Measurements from ENCODE around the gene SORT1. TPM values are rescaled to one million over a fixed set of nuclear protein-coding genes. Genes with fewer than 3 reads are reported as not detected.

The SORT1 gene
- total and polyA plus RNA-seq, 2 of the 4 experiments (the other 2 are of a cell fraction): 15.8 to 16.7 TPM

DNA sequence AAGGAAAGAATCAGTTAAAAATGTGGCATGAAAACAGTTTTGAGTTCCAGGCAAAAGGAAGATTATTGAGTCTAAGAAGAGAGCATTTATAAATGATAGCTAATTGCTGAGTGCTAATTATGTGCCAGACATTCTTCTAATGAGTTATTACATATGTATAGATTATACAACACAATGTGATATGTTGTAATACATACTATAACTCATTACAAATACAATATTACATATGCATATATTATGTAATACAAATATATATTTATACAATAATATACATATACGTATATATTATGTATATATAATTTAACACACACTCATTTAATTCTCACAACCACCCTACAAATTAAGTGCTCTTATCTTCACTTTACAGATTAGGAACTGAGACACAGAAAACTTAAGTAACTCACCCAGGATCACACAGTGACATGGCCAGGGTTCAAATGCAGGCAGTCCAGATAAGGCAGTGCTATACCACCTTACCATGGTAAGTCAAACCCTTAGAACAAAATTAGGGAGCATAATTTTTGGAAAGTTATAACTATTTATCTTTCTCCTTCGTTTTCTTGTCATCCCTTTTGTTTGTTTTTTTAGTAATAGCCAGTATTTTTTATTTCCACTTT is 4.0 kb downstream of the SORT1 start (continued):
- no peak for TF ChIP-seq SMC3 (IDR thresholded peaks at IDR 0.05; ENCODE audit: low read depth, low read length)

DNA sequence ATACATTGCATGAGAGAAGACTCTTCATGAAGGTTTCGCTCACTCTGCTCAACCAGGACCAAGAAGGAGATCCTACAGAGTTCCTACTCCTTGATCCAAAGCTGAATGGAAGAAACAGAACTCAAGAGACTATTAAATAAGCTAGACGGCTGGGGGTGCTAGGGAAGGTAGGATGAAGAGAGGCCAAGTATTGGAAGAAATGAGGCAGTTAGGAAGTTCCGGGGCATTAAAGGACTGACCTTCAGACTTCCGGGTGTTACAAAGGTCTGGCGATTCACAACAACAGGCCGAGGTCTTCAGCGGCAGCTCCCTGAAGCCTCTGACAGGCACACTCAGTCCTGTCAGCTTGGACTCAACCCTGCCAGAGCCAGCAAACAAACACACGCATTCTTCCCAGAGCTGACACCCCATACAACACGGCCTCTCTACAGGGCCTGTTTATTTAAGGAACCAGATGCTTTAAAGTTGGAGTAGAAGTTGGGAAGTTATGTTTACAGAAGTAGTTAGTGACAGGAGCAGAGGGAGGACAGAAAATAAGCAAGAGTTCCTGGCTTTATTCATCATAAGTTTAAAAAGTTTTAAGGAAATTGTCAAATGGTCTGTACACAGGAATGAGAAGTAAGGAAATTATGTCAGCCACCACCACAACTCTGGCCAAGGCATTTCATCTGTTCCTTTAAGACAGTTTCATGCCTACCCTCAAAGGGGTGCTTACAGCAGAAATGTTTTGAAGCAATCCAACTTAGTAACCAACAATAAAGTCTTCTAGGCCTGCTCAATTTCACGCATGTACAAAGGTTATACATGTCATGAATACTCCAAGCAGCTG is 4.7 kb downstream of the SORT1 start:
- Histone ChIP-seq H2AFZ (replicated peaks; ENCODE audit: low read length, poor library complexity) (peak overlapping the region; percentile 48), H4K5ac (ENCODE audit: low read depth, low read length) (peak overlapping the region; percentile 12), H3K4me2 (ENCODE audit: low read depth, low read length) (peak overlapping the region; percentile 68; the same call in 1 of the 2 replicates), H3K18ac (ENCODE audit: low read depth, low read length) (peak overlapping the region; percentile 91), H3K27ac (ENCODE audit: insufficient read depth, low read length) (peak overlapping the region; percentile 77), H3K14ac (replicated peaks; ENCODE audit: low read depth, low read length) (peak overlapping the region; percentile 72), H3K4me1 (ENCODE audit: control insufficient read depth, insufficient read depth, low read length) (peaks cover 24% of the 10 kb centered on the region), H2AK5ac (ENCODE audit: low read depth, low read length) (peak overlapping the region; percentile 26; the same call in 1 of the 2 replicates), H3K4me3 (ENCODE audit: insufficient read depth, low read depth, low read length) (peak overlapping the region; percentile 13; the same call in 1 of the 2 replicates), H2BK15ac (ENCODE audit: low read depth, low read length) (peak overlapping the region; percentile 99), H3K79me1 (ENCODE audit: low read depth in 1 of 2, low read length in 2 of 2) (peaks cover 14 to 68% of the 10 kb centered on the region in 2 experiments), H3K36me3 (ENCODE audit: control insufficient read depth, insufficient read depth, low read length) (no peaks in the 10 kb centered on the region), H2AK9ac (replicated peaks; ENCODE audit: low read depth, low read length, poor library complexity) (peak overlapping the region; percentile 32), H2BK5ac (ENCODE audit: low read depth, low read length, poor library complexity, severe bottlenecking) (peak overlapping the region; percentile 82), H3K9me3 (ENCODE audit: control insufficient read depth, insufficient read depth, low read length) (no peaks in the 10 kb centered on the region), H3K4ac (ENCODE audit: low read depth, low read length) (peak overlapping the region; percentile 47), H2BK20ac (ENCODE audit: low read depth, low read length) (peak overlapping the region; percentile 55), H3K23ac (ENCODE audit: low read depth, low read length) (peak overlapping the region; percentile 61; the same call in 1 of the 2 replicates), H4K91ac (ENCODE audit: insufficient read depth, low read depth, low read length) (peak overlapping the region; percentile 71), H3K27me3 (ENCODE audit: control insufficient read depth, insufficient read depth, low read length) (no peaks in the 10 kb centered on the region), H4K8ac (ENCODE audit: low read depth in 2 of 2, low read length in 2 of 2) (peak overlapping the region; percentile 46 to 75), H3K56ac (ENCODE audit: extremely low read depth, insufficient read depth, low read length) (peak overlapping the region; percentile 79), H3K9ac (ENCODE audit: low read depth, low read length) (peak overlapping the region; percentile 24; the same call in 1 of the 2 replicates), H3K9me1 (ENCODE audit: insufficient read depth, low read length) (peaks cover 18% of the 10 kb centered on the region), H4K20me1 (ENCODE audit: insufficient read depth, low read length) (peaks cover 7% of the 10 kb centered on the region; the same call in 1 of the 2 replicates), H2BK120ac (ENCODE audit: low read depth, low read length) (peak overlapping the region; percentile 93)
- intact Hi-C loops (cut with micrococcal nuclease) (loop anchor here (1.0 to 2.0 kb wide), 4 partner anchors 18 to 110 kb away; partner anchors contain the start of gene PSRC1), in situ Hi-C loops (cut with MboI; ENCODE audit: low sequenced_read_pairs) (no loop called here), dilution Hi-C loops (cut with HindIII; ENCODE audit: low sequenced_read_pairs, unreplicated experiment) (no loop called here)
- ChIA-PET POLR2A (ENCODE audit: unreplicated experiment) (interaction anchor here (0.7 kb wide), 1 partner anchor 110 kb away, joined by 4 read pairs; the partner anchor contains the start of gene PSRC1), CTCF (interaction anchor here (0.7 to 1.5 kb wide), 3 partner anchors 31 to 142 kb away, joined by 3 to 4 read pairs (median 3); partner anchors contain the start of gene PSRC1)
- BruUV-seq (replicated peaks): no TSS peak
- ATAC-seq (ENCODE audit: low read depth) (peak; percentile 55), DNase-seq (peak; percentile 81)
- no peak for TF ChIP-seq FOS (IDR thresholded peaks at IDR 0.05; ENCODE audit: low read depth, low read length)
- TF ChIP-seq RFX5 (IDR thresholded peaks at IDR 0.05; ENCODE audit: low read depth, low read length): no peak
- TF ChIP-seq, protein P1, sequence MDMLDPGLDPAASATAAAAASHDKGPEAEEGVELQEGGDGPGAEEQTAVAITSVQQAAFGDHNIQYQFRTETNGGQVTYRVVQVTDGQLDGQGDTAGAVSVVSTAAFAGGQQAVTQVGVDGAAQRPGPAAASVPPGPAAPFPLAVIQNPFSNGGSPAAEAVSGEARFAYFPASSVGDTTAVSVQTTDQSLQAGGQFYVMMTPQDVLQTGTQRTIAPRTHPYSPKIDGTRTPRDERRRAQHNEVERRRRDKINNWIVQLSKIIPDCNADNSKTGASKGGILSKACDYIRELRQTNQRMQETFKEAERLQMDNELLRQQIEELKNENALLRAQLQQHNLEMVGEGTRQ (IDR thresholded peaks at IDR 0.05; ENCODE audit: low read depth, low read length): no peak
- no peak for TF ChIP-seq BHLHE40 (IDR thresholded peaks at IDR 0.05; ENCODE audit: low read depth, low read length)
- no peak for TF ChIP-seq CEBPB (IDR thresholded peaks at IDR 0.05; ENCODE audit: low read depth, low read length)
- peak; percentile 65 for TF ChIP-seq MXI1 (IDR thresholded peaks at IDR 0.05; ENCODE audit: borderline replicate concordance, low read depth, low read length)
- TF ChIP-seq POLR2A (IDR thresholded peaks at IDR 0.05; ENCODE audit: low read depth, low read length): no peak
- TF ChIP-seq, protein P2, sequence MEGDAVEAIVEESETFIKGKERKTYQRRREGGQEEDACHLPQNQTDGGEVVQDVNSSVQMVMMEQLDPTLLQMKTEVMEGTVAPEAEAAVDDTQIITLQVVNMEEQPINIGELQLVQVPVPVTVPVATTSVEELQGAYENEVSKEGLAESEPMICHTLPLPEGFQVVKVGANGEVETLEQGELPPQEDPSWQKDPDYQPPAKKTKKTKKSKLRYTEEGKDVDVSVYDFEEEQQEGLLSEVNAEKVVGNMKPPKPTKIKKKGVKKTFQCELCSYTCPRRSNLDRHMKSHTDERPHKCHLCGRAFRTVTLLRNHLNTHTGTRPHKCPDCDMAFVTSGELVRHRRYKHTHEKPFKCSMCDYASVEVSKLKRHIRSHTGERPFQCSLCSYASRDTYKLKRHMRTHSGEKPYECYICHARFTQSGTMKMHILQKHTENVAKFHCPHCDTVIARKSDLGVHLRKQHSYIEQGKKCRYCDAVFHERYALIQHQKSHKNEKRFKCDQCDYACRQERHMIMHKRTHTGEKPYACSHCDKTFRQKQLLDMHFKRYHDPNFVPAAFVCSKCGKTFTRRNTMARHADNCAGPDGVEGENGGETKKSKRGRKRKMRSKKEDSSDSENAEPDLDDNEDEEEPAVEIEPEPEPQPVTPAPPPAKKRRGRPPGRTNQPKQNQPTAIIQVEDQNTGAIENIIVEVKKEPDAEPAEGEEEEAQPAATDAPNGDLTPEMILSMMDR (conservative IDR thresholded peaks at IDR 0.05; ENCODE audit: low read depth, low read length): no peak
- WGBS, 2 experiments (ENCODE audit: extremely low coverage in 2 of 2, insufficient read length in 1 of 2): 4% methylated on average over 5 of the region's 10 CpGs; no CpG with 5 or more reads in 1 of the 2 experiments
